SU-DHL-6 (cell line): Measurements from ENCODE around the gene USF2.

Experiments used
- H2AFZ ChIP-seq: fragments of 200-600 bp; sonication (generic); 2 replicates; pipeline ENCODE4 v1.6.1; 2014; ENCODE audit warnings: low read depth, mild to moderate bottlenecking, moderate library complexity, mixed read lengths, antibody characterized with exemption, low read length; ENCODE audit not compliant: severe bottlenecking
- H3F3A ChIP-seq: fragments of 200-600 bp; shearing (Covaris generic); 2 replicates; pipeline ENCODE4 v1.6.0; 2016; ENCODE audit warnings: antibody characterized with exemption, mild to moderate bottlenecking; ENCODE audit not compliant: insufficient read depth
- H3K27ac ChIP-seq: fragments of 200-600 bp; sonication (generic); 2 replicates; pipeline ENCODE4 v1.5.1; 2016; ENCODE audit warnings: low read depth, mild to moderate bottlenecking, low read length, moderate library complexity, mixed read lengths
- H3K27me3 ChIP-seq: fragments of 200-600 bp; sonication (generic), shearing (Covaris generic); 2 replicates; pipeline ENCODE4 v1.6.0; 2014; ENCODE audit warnings: mild to moderate bottlenecking, low read length
- H3K36me3 ChIP-seq: fragments of 200-600 bp; sonication (generic); 2 replicates; pipeline ENCODE4 v1.6.1; 2014; ENCODE audit warnings: mild to moderate bottlenecking, low read length, mixed read lengths
- H3K4me2 ChIP-seq: fragments of 300-600, 200-600 bp; shearing (Covaris generic), sonication (generic); 2 replicates; pipeline ENCODE4 v1.6.0; 2014; ENCODE audit warnings: low read length, low read depth, mild to moderate bottlenecking; ENCODE audit not compliant: poor library complexity, severe bottlenecking
- H3K4me3 ChIP-seq: fragments of 200-600 bp; sonication (generic); 2 replicates; pipeline ENCODE4 v1.5.1; 2014; ENCODE audit warnings: antibody characterized with exemption, low read length, mild to moderate bottlenecking, mixed read lengths; ENCODE audit not compliant: insufficient read depth, poor library complexity, severe bottlenecking
- H3K79me2 ChIP-seq: fragments of 200-600 bp; sonication (generic); 2 replicates; pipeline ENCODE4 v1.6.1; 2014; ENCODE audit warnings: mild to moderate bottlenecking, low read length, moderate library complexity; ENCODE audit not compliant: insufficient read depth
- H3K9ac ChIP-seq: fragments of 200-600 bp; sonication (generic); 2 replicates; pipeline ENCODE4 v1.7.0; 2014; ENCODE audit warnings: mild to moderate bottlenecking, low read length
- H3K9me2 ChIP-seq: fragments of 200-600 bp; sonication (generic); replicated peaks from 2 replicates; pipeline ENCODE4 v1.6.1; 2014; ENCODE audit warnings: low read length; ENCODE audit not compliant: insufficient read depth
- H3K9me3 ChIP-seq: fragments of 200-600 bp; sonication (generic); 2 replicates; pipeline ENCODE4 v1.6.1; 2014; ENCODE audit warnings: low read length, mixed read lengths; ENCODE audit not compliant: insufficient read depth
- H4K20me1 ChIP-seq: fragments of 200-600 bp; sonication (generic); 2 replicates; pipeline ENCODE4 v1.6.1; 2014; ENCODE audit warnings: low read depth, mild to moderate bottlenecking, antibody characterized with exemption, low read length, moderate library complexity, mixed read lengths
- EZH2phosphoT487 ChIP-seq: fragments of 200-600 bp; sonication (generic), shearing (Covaris generic); conservative IDR thresholded peaks from 2 replicates; pipeline ENCODE4 v1.6.1; 2018; ENCODE audit warnings: mild to moderate bottlenecking, antibody characterized with exemption, low read length, moderate library complexity, mixed read lengths
- TF ChIP-seq, protein P1 (sequence below): fragments of 200-600 bp; sonication (generic); IDR thresholded peaks from one replicate; pipeline ENCODE4 v1.5.1; 2017; ENCODE audit warnings: antibody characterized with exemption, mild to moderate bottlenecking, low read length, moderate library complexity; ENCODE audit not compliant: insufficient read depth, poor library complexity, severe bottlenecking

Gene USF2

GRCh38 chr19:35287713-35288112 lies 19.0 kb downstream of the USF2 start:
- Histone ChIP-seq H4K20me1 (no peaks in the 10 kb centered on the region), H3K27ac (no peak overlapping the region), H3K4me2 (no peak overlapping the region), H3K9me2 (no peaks in the 10 kb centered on the region), H2AFZ (no peak overlapping the region), H3K27me3 (no peaks in the 10 kb centered on the region), H3F3A (no peaks in the 10 kb centered on the region), H3K36me3 (no peaks in the 10 kb centered on the region), H3K79me2 (no peaks in the 10 kb centered on the region), H3K4me3 (no peak overlapping the region), H3K9ac (no peak overlapping the region), H3K9me3 (no peaks in the 10 kb centered on the region)
- TF ChIP-seq, protein P1, sequence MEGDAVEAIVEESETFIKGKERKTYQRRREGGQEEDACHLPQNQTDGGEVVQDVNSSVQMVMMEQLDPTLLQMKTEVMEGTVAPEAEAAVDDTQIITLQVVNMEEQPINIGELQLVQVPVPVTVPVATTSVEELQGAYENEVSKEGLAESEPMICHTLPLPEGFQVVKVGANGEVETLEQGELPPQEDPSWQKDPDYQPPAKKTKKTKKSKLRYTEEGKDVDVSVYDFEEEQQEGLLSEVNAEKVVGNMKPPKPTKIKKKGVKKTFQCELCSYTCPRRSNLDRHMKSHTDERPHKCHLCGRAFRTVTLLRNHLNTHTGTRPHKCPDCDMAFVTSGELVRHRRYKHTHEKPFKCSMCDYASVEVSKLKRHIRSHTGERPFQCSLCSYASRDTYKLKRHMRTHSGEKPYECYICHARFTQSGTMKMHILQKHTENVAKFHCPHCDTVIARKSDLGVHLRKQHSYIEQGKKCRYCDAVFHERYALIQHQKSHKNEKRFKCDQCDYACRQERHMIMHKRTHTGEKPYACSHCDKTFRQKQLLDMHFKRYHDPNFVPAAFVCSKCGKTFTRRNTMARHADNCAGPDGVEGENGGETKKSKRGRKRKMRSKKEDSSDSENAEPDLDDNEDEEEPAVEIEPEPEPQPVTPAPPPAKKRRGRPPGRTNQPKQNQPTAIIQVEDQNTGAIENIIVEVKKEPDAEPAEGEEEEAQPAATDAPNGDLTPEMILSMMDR = no peak
- TF ChIP-seq EZH2phosphoT487 = no peak

- Histone ChIP-seq H3K79me2 (no peaks in the 10 kb centered on the region), H3K9ac (no peak overlapping the region), H3K9me3 (no peaks in the 10 kb centered on the region), H3K9me2 (no peaks in the 10 kb centered on the region), H3K36me3 (no peaks in the 10 kb centered on the region), H3F3A (no peaks in the 10 kb centered on the region), H3K4me3 (no peak overlapping the region), H4K20me1 (no peaks in the 10 kb centered on the region), H3K27me3 (no peaks in the 10 kb centered on the region), H3K27ac (no peak overlapping the region), H3K4me2 (no peak overlapping the region), H2AFZ (no peak overlapping the region)
- TF ChIP-seq EZH2phosphoT487 = no peak
- TF ChIP-seq, protein P1 = no peak
These were observed 19.6 kb downstream of the USF2 start for GRCh38 chr19:35288331-35288730.

DNA sequence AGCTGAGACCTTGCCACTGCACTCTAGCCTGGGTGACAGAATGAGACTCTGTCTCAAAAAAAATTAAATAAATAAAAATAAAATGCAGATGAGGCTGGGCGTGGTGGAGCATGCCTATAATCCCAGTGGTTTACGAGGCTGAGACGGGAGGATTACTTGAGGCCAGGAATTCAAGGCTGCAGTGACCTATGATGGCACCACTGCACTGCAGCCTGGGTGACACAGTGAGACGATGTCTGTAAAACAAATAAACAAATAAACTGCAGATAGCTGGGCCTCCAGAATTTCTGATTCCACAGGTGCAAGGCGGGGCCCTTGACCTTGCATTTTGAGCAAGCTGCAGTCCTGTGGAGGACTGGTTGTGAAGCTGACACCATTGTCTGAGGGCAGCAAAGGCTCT lies 20.1 kb downstream of the USF2 start:
- no peaks in the 10 kb centered on the region for H3K79me2 ChIP-seq
- no peak overlapping the region for H3K27ac ChIP-seq
- H2AFZ ChIP-seq = no peak overlapping the region
- H3K9ac ChIP-seq = no peak overlapping the region
- no peaks in the 10 kb centered on the region for H3K36me3 ChIP-seq
- H3K9me2 ChIP-seq = no peaks in the 10 kb centered on the region
- H4K20me1 ChIP-seq = no peaks in the 10 kb centered on the region
- H3K9me3 ChIP-seq = no peaks in the 10 kb centered on the region
- no peak overlapping the region for H3K4me3 ChIP-seq
- H3F3A ChIP-seq = no peaks in the 10 kb centered on the region
- H3K27me3 ChIP-seq = no peaks in the 10 kb centered on the region
- TF ChIP-seq, protein P1 = no peak
- no peak for TF ChIP-seq EZH2phosphoT487
- H3K4me2 ChIP-seq = no peak overlapping the region
